ENCODE measurements around the gene CASP3.
"Not testable (repeated sequence)": the region's sequence is repeated elsewhere in the genome, so short reads cannot be mapped to it uniquely, and the experiment has no call there.

CASP3 gene

DNA sequence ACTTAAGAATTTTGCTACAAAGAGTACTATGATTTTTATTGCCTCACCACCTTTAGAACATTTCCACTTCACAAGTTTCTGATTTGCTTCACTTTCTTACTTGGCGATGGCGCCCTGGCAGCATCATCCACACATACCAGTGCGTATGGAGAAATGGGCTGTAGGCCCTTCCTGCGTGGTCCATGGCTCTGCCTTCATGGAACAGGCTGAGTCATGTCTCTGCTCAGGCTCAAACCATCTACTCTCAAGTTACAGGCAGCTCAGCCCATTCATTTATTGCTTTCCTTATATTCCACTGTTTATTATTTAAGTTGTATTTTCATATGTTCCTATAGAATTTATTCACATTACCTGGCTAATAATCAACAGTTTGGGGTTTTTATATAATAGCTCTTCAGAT is 21.1 kb downstream of the CASP3 start:
- no peak for DNase-seq

GRCh38 chr4:184625783-184626596 is 23.3 kb downstream of the CASP3 start:
- not testable (repeated sequence) for DNase-seq

GRCh38 chr4:184624972-184625554 is 24.2 kb downstream of the CASP3 start:
- no peak for DNase-seq

- not testable (repeated sequence) for DNase-seq
Measured at GRCh38 chr4:184624504-184624903, 24.7 kb downstream of the CASP3 start.

GRCh38 chr4:184621518-184621917 is 27.7 kb downstream of the CASP3 start:
- DNase-seq = no peak

DNA sequence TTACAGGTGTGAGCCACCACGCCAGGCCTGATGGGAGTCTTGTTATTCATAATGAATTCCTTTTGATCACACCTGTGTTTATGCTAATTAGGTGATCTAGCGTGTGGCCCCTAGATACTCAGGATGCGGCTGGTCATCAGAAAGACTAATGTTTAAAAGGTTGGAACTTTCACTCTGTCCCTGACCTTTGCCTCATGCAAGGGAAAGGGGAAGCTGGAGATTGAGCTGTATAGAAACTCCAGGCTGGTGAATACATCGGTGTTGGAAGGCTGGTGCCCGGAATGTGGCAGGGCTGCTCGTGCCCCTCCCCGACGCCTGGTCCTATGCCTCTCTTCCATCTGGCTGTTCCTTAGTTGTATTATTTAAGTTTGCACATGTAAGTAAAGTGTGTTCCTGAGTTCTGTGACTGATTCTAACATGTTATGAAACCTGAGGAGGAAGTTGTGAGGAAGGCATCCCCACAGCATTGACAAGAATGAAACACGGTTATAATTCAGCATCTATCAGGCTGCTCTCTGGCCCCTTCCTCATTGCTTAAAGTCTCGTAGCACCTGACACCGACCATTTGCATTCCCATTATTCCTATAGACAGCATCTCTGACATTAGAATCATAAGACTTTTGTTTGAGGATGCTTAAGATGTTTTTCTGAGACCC is 28.9 kb downstream of the CASP3 start:
- no peak for DNase-seq

DNA sequence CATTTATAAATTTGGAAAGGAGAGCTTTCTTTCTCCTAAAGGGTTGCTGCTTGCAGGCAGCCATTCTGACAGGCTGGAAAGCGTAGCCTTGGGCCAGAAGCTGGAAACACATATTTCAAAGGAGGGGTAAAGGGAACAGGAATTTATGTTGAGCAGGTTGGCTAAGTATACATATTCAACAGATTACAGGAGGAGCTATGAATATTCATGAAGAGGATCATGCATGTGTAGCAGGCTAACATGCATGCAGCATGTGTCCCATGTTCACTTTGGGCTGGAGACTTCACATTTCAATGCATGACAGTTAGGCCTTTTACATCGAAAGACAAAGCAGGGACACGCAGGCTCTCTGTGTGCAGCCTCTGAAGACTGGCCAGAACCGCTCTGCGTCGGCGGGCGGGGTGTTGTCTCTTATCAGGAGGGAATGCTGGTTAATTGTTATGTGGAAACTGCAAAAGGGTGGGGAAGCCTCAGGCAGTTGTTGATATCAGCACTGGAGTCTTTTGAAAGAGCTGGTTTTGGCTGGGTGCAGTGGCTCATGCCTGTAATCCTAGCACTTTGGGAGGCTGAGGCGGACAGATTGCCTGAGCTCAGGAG is 31.5 kb downstream of the CASP3 start:
- DNase-seq = no peak

- DNase-seq = no peak
Measured at GRCh38 chr4:184616633-184617551, 32.4 kb downstream of the CASP3 start.

GRCh38 chr4:184616168-184616567 is 33.1 kb downstream of the CASP3 start:
- not testable (repeated sequence) for DNase-seq

DNA sequence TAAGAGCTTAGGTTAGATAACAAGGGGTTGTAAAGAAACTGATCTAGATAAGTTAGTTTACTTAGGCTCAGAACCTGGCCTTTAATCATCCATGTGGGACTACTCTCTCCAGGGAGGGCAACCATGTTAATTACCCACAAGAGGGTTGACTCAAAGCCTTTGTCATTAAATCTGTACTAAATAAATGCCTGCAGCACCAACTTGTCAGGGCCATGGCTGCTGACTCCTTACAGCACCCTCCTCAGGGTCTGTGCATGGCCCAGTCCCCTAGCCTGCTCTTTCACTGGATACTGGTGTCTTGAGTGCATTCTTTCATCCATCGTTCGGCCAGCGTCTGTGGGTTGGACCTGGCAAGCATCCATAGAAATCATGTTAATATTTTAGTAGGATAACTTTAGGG is 34.7 kb downstream of the CASP3 start:
- no peak for DNase-seq

- no peak for DNase-seq
Measured at GRCh38 chr4:184613405-184613804, 35.8 kb downstream of the CASP3 start.

DNA sequence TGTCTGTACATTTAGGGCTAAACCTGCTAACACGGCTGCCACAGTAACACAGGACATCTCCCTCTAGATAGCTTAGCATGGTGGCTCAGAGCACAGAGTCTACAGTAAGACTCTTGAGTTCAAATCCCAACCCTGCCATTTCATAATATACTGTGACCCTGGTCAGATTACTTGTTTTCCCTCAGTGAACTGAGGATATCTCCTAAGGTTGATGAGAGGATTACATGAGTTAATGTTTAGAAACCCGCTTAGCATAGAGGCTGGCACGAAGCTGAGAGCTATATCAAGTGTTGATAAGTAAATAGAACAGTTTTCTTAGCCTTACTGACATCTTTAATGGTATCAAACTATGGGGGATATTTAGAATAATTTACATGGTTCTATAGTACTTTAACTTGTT is 37.2 kb downstream of the CASP3 start:
- no peak for DNase-seq

DNA sequence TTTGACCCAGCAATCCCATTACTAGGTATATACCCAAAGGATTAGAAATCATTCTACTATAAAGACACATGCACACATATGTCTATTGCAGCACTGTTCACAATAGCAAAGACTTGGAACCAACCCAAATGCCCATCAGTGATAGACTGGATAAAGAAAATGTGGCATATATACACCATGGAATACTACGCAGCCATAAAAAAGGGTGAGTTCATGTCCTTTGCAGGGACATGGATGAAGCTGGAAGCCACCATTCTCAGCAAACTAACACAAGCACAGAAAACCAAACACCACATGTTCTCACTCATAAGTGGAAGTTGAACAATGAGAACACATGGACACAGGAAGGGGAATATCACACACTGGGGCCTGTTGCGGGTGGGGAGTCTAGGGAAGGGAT is 41.8 kb downstream of the CASP3 start:
- DNase-seq = not testable (repeated sequence)

GRCh38 chr4:184602857-184603256 is 46.4 kb downstream of the CASP3 start:
- DNase-seq = not testable (repeated sequence)

DNA sequence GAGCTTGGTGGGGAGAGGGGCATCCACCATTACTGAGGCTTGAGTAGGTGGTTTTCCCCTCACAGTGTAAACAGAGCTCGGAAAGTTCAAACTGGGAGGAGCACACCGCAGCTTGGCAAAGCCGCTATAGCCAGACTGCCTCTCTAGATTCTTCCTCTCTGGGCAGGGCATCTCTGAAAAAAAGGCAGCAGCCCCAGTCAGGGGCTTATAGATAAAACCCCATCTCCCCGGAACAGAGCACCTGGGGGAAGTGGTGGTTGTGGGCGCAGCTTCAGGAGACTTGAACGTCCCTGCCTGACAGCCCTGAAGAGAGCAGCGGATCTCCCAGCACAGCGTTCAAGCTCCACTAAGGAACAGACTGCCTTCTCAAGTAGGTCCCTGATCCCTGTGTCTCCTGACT is 48.3 kb downstream of the CASP3 start:
- not testable (repeated sequence) for DNase-seq

- DNase-seq = no peak
Measured at GRCh38 chr4:184599492-184600135, 49.6 kb downstream of the CASP3 start.

DNA sequence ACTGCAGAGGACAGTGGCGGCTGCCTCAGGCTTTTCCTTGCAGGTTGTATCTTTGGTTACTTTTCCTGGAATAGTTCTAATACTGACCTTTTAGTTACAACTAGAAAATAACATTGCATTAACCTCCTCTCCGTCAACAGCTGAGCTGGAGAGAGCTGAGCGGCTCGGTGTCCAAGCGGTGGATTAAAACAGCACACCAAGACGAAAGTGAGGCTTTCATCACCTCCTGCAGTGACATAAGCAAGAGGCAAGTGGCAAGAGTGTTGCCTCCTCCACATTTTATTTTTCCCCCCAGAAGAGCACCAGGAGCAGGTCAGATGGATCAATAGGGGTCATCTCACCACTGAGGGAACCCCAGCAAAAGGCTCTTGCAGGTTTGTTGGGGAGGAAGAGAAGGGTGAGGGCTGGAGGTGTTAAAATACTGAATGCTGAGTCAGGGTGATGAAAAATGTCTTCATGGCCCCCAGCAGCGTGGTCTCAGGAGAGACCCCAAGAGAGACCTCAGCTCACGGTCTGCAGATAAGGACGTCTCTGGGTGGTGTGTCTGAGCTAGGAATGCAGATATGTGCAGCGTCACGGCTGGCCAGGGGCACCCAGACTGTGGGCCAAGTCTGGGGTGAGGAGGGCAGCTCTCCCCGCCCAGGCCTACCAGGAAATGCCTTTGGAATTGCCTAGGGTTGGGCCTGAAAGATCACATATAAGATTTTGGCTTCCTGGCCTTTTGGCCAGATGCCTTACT is 50.3 kb downstream of the CASP3 start:
- no peak for DNase-seq

- DNase-seq = no peak
Measured at GRCh38 chr4:184596617-184597185, 52.5 kb downstream of the CASP3 start.

DNA sequence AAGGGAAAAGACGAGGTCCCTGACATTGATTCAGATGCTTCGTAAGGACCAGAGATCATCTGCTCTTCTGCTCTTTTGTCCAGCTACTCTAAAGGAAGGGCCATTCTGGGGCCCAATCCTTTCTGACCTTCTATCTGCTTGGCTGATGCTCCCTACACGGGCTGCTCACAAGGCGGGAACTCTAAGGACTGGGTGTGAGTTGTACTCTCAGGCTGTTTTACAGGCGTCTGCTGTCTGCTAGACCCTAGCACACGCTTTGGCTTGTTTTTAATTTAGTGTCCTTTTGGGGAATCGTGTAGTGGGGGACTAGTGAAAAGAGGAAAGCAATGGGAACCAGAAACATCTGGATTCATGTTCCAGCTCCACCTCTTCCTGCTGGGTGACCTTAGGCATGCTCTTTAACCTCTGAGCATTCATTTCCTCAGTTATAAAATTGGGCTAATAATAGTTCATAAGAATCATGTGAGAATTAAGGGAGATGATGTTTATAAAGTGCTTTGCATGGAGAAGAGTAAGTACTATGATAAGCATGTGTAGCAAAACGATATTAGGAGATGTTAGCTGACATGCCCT is 53.1 kb downstream of the CASP3 start:
- DNase-seq = no peak

DNA sequence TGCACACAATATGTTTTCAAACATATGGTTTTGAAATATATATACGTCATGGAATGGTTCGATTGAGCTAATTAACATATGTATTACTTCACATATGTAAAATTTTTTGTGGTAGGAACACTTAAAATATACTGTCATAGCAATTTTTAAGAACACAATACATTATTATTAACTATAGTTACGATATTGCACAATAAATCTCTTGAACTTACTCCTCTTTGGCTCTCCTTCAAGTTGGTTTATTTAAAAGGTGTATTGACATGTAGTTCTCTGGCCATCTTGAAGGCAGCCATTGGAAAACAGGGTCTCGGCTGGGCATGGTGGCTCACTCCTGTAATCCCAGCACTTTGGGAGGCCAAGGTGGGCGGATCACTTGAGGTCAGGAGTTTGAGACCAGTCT is 53.8 kb downstream of the CASP3 start:
- no peak for DNase-seq

- DNase-seq = no peak
Measured at GRCh38 chr4:184593461-184593860, 55.8 kb downstream of the CASP3 start.
